Measurements from ENCODE around the gene TIMMDC1.

Gene TIMMDC1

GRCh38 chr3:119571688-119572087 lies 73.3 kb downstream of the TIMMDC1 start:
- no peaks in the 10 kb centered on the region for H3K4me1 ChIP-seq (ENCODE audit: control insufficient read depth in 1 of 2, insufficient read depth in 1 of 2, low read depth in 1 of 2, low read length in 1 of 2)
- no peaks in the 10 kb centered on the region for H3K9me3 ChIP-seq
- no peak for TF ChIP-seq CTCF (IDR thresholded peaks at IDR 0.05)
- H3K36me3 ChIP-seq, result no peaks in the 10 kb centered on the region
- no peak overlapping the region for H3K27ac ChIP-seq
- H3K4me3 ChIP-seq (ENCODE audit: low read depth in 1 of 2, low read length in 1 of 2), result no peak overlapping the region
- H3K27me3 ChIP-seq, result no peaks in the 10 kb centered on the region
